Brain microvascular endothelial cell (primary cell): ENCODE measurements around the gene MFSD2B.

Experiments used
- DNase-seq: peaks from one replicate; pipeline ENCODE4 v3.0.0-alpha.2; 2020
- H3K27ac ChIP-seq: fragments of 250-450 bp; sonication (Bioruptor Pico); 2 replicates; pipeline ENCODE4 v1.5.1; 2020; ENCODE audit warnings: mild to moderate bottlenecking, moderate library complexity
- H3K27me3 ChIP-seq: fragments of 250-450 bp; sonication (Bioruptor Pico); replicated peaks from 2 replicates; pipeline ENCODE4 v1.5.1; 2020; ENCODE audit warnings: mild to moderate bottlenecking
- H3K36me3 ChIP-seq: fragments of 250-450 bp; sonication (Bioruptor Pico); replicated peaks from 2 replicates; pipeline ENCODE4 v1.5.1; 2020; ENCODE audit warnings: mild to moderate bottlenecking
- H3K4me3 ChIP-seq: 2 replicates; pipeline ENCODE4 v1.5.1; 2011; ENCODE audit warnings: low read depth, mild to moderate bottlenecking, control low read depth, low read length, moderate library complexity
- CTCF ChIP-seq: IDR thresholded peaks from 2 replicates; pipeline ENCODE4 v1.5.1; 2011; ENCODE audit warnings: low read depth, mild to moderate bottlenecking, moderate library complexity, low read length, control low read depth, inconsistent platforms; ENCODE audit errors: missing control alignments
- in situ Hi-C: cut with HindIII; loops from 2 replicates; pipeline ENCODE4 v1.10.0; 2017; ENCODE audit warnings: low sequenced_read_pairs, low pct_ligation_motif_present

Gene MFSD2B

GRCh38 chr2:23993736-23994269, 16.1 kb upstream of the MFSD2B start:
- Histone ChIP-seq H3K36me3 (peaks cover 2% of the 10 kb centered on the region), H3K4me3 (no peak overlapping the region), H3K27me3 (no peaks in the 10 kb centered on the region), H3K27ac (no peak overlapping the region)
- DNase-seq, result no peak
- in situ Hi-C loops, result no loop called here
- TF ChIP-seq CTCF, result no peak

- no peak for TF ChIP-seq CTCF
- no peak for DNase-seq
- in situ Hi-C loops, result no loop called here
- Histone ChIP-seq H3K27me3 (no peaks in the 10 kb centered on the region), H3K36me3 (no peaks in the 10 kb centered on the region), H3K27ac (no peak overlapping the region), H3K4me3 (no peak overlapping the region)
These were observed 15.3 kb upstream of the MFSD2B start for GRCh38 chr2:23994567-23994966.

GRCh38 chr2:24007693-24008092, 2.2 kb upstream of the MFSD2B start:
- TF ChIP-seq CTCF, result no peak
- DNase-seq, result no peak
- Histone ChIP-seq H3K27ac (no peak overlapping the region), H3K27me3 (no peaks in the 10 kb centered on the region), H3K4me3 (no peak overlapping the region), H3K36me3 (no peaks in the 10 kb centered on the region)
- in situ Hi-C loops, result no loop called here

- Histone ChIP-seq H3K27ac (no peak overlapping the region), H3K27me3 (no peaks in the 10 kb centered on the region), H3K36me3 (no peaks in the 10 kb centered on the region), H3K4me3 (no peak overlapping the region)
- in situ Hi-C loops, result no loop called here
- TF ChIP-seq CTCF, result no peak
- DNase-seq, result no peak
These were observed 1.1 kb upstream of the MFSD2B start for GRCh38 chr2:24008672-24009366.

- TF ChIP-seq CTCF, result no peak
- Histone ChIP-seq H3K4me3 (peak overlapping the region; percentile 50), H3K27ac (no peak overlapping the region), H3K27me3 (no peaks in the 10 kb centered on the region), H3K36me3 (no peaks in the 10 kb centered on the region)
- in situ Hi-C loops, result no loop called here
- no peak for DNase-seq
These were observed 562 bp upstream of the MFSD2B start for GRCh38 chr2:24009367-24009679.

- Histone ChIP-seq H3K27ac (no peak overlapping the region), H3K4me3 (peak overlapping the region; percentile 50), H3K27me3 (no peaks in the 10 kb centered on the region), H3K36me3 (no peaks in the 10 kb centered on the region)
- DNase-seq, result no peak
- TF ChIP-seq CTCF, result no peak
- in situ Hi-C loops, result no loop called here
These were observed 778 bp downstream of the MFSD2B start for GRCh38 chr2:24010477-24011249.
